Loucy (cell line): ENCODE results near the gene KIF23.

Source experiments
- H2AFZ ChIP-seq: fragments of 200-600 bp; sonication (generic); 2 replicates; pipeline ENCODE4 v1.6.0; 2016; ENCODE audit warnings: antibody characterized with exemption, mild to moderate bottlenecking, low read length, moderate library complexity
- H3F3A ChIP-seq: fragments of 200-600 bp; 2 replicates; pipeline ENCODE4 v1.6.0; 2016; ENCODE audit warnings: antibody characterized with exemption, low read depth, mild to moderate bottlenecking
- H3K27me3 ChIP-seq: fragments of 200-600 bp; sonication (generic); 2 replicates; pipeline ENCODE4 v1.6.1; 2014; ENCODE audit warnings: low read length, mild to moderate bottlenecking; ENCODE audit not compliant: insufficient read depth, poor library complexity, severe bottlenecking
- H3K36me3 ChIP-seq: fragments of 200-600 bp; sonication (generic); 2 replicates; pipeline ENCODE4 v1.6.1; 2016; ENCODE audit warnings: low read length; ENCODE audit not compliant: insufficient read depth
- H3K4me1 ChIP-seq: fragments of 200-600 bp; sonication (generic); 2 replicates; pipeline ENCODE4 v1.5.1; 2014; ENCODE audit warnings: low read length, mild to moderate bottlenecking; ENCODE audit not compliant: insufficient read depth, poor library complexity, severe bottlenecking
- H3K4me2 ChIP-seq: fragments of 200-600 bp; sonication (generic); 2 replicates; pipeline ENCODE4 v1.6.0; 2014; ENCODE audit warnings: antibody characterized with exemption, low read length, low read depth, mild to moderate bottlenecking; ENCODE audit not compliant: poor library complexity, severe bottlenecking
- H3K4me3 ChIP-seq: fragments of 200-600 bp; sonication (generic); 2 replicates; pipeline ENCODE4 v1.5.1; 2014; ENCODE audit warnings: low read length, mild to moderate bottlenecking, mixed read lengths; ENCODE audit not compliant: poor library complexity, severe bottlenecking
- H3K79me2 ChIP-seq: fragments of 200-600 bp; sonication (generic); 2 replicates; pipeline ENCODE4 v1.6.1; 2014; ENCODE audit warnings: low read length; ENCODE audit not compliant: insufficient read depth
- H3K9ac ChIP-seq: fragments of 200-600 bp; sonication (generic); 2 replicates; pipeline ENCODE4 v1.6.0; 2014; ENCODE audit warnings: mild to moderate bottlenecking, low read depth, low read length, moderate library complexity; ENCODE audit not compliant: poor library complexity, severe bottlenecking
- H3K9me2 ChIP-seq: fragments of 200-600 bp; sonication (generic); replicated peaks from 2 replicates; pipeline ENCODE4 v1.6.1; 2016; ENCODE audit warnings: low read depth, low read length, mixed read lengths
- H3K9me3 ChIP-seq: fragments of 200-600 bp; sonication (generic); 2 replicates; pipeline ENCODE4 v1.6.1; 2014; ENCODE audit warnings: mild to moderate bottlenecking, antibody characterized with exemption, low read length, low read depth; ENCODE audit not compliant: insufficient read depth
- H4K20me1 ChIP-seq: fragments of 200-600 bp; sonication (generic); 2 replicates; pipeline ENCODE4 v1.6.0; 2014; ENCODE audit warnings: antibody characterized with exemption, low read length, mild to moderate bottlenecking; ENCODE audit not compliant: insufficient read depth, poor library complexity, severe bottlenecking
- EZH2phosphoT487 ChIP-seq: fragments of 200-600 bp; IDR thresholded peaks from 2 replicates; pipeline ENCODE4 v1.6.1; 2018; ENCODE audit warnings: antibody characterized with exemption, mild to moderate bottlenecking, moderate library complexity, borderline replicate concordance
- TF ChIP-seq, protein P1 (sequence below): fragments of 200-600 bp; sonication (generic); conservative IDR thresholded peaks from 2 replicates; pipeline ENCODE4 v1.5.1; 2014; ENCODE audit warnings: mild to moderate bottlenecking, antibody characterized with exemption, low read length

Gene KIF23

DNA sequence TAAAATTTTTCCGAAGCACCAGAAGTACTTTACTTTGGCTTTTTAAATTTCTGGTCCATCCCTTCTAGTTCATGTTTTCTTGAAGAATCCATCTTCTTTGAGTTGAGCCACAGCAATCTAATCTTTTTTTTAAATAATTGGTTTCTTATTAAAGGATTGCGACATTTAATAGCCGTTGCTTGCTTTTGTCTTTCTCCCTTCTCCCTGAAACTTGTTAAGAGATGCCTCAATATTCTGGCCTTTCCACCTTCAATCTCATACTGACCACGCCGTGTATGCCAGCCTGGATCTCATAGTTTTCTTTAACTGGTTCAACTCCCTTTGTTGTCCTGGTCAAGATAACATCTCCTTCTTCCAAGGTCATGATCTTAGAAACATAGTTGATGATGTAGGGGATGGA is 20.1 kb downstream of the KIF23 start:
- peaks cover 92% of the 10 kb centered on the region for H3K36me3 ChIP-seq
- H3F3A ChIP-seq: no peaks in the 10 kb centered on the region
- TF ChIP-seq, protein P1, sequence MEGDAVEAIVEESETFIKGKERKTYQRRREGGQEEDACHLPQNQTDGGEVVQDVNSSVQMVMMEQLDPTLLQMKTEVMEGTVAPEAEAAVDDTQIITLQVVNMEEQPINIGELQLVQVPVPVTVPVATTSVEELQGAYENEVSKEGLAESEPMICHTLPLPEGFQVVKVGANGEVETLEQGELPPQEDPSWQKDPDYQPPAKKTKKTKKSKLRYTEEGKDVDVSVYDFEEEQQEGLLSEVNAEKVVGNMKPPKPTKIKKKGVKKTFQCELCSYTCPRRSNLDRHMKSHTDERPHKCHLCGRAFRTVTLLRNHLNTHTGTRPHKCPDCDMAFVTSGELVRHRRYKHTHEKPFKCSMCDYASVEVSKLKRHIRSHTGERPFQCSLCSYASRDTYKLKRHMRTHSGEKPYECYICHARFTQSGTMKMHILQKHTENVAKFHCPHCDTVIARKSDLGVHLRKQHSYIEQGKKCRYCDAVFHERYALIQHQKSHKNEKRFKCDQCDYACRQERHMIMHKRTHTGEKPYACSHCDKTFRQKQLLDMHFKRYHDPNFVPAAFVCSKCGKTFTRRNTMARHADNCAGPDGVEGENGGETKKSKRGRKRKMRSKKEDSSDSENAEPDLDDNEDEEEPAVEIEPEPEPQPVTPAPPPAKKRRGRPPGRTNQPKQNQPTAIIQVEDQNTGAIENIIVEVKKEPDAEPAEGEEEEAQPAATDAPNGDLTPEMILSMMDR: no peak
- TF ChIP-seq EZH2phosphoT487: no peak
- H3K4me1 ChIP-seq: no peaks in the 10 kb centered on the region
- peaks cover 12% of the 10 kb centered on the region for H3K79me2 ChIP-seq
- H3K9ac ChIP-seq: no peak overlapping the region
- H3K9me2 ChIP-seq: no peaks in the 10 kb centered on the region
- no peaks in the 10 kb centered on the region for H3K27me3 ChIP-seq
- no peak overlapping the region for H3K4me3 ChIP-seq
- no peak overlapping the region for H2AFZ ChIP-seq
- no peaks in the 10 kb centered on the region for H3K9me3 ChIP-seq
- peaks cover 4% of the 10 kb centered on the region for H4K20me1 ChIP-seq
- H3K4me2 ChIP-seq: no peak overlapping the region

DNA sequence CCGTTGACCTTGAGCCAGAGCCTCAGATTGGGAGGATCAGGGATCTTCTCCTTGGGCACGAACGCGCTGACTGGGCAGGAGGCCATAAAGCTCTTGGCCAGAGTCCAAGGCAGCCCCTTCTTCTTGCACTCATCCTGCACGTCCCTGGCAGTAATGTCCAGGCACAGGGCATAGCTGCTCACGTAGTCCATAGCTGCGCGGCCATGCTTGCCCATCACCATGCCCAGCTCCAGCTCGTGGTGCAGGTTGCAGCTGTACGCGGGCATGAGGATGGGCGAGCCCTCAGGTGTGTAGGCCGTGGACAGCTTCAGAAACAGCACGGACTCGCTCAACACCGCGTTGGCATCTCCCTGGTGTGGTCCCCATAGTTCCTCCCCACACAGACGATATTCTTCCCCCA is 20.5 kb downstream of the KIF23 start:
- peaks cover 92% of the 10 kb centered on the region for H3K36me3 ChIP-seq
- H3K79me2 ChIP-seq: peaks cover 12% of the 10 kb centered on the region
- no peaks in the 10 kb centered on the region for H3F3A ChIP-seq
- H3K9me3 ChIP-seq: no peaks in the 10 kb centered on the region
- H3K4me1 ChIP-seq: no peaks in the 10 kb centered on the region
- no peaks in the 10 kb centered on the region for H3K9me2 ChIP-seq
- peaks cover 4% of the 10 kb centered on the region for H4K20me1 ChIP-seq
- no peak overlapping the region for H3K4me3 ChIP-seq
- no peak overlapping the region for H3K4me2 ChIP-seq
- H3K9ac ChIP-seq: no peak overlapping the region
- no peaks in the 10 kb centered on the region for H3K27me3 ChIP-seq
- no peak overlapping the region for H2AFZ ChIP-seq
- TF ChIP-seq, protein P1: no peak
- no peak for TF ChIP-seq EZH2phosphoT487

GRCh38 chr15:69435985-69436384 is 21.8 kb downstream of the KIF23 start:
- Histone ChIP-seq H3K4me1 (no peaks in the 10 kb centered on the region), H2AFZ (no peak overlapping the region), H3K79me2 (peaks cover 12% of the 10 kb centered on the region), H4K20me1 (peaks cover 4% of the 10 kb centered on the region), H3K4me3 (no peak overlapping the region), H3K27me3 (no peaks in the 10 kb centered on the region), H3K9me2 (no peaks in the 10 kb centered on the region), H3K9ac (no peak overlapping the region), H3K36me3 (peaks cover 91% of the 10 kb centered on the region), H3F3A (no peaks in the 10 kb centered on the region), H3K9me3 (no peaks in the 10 kb centered on the region), H3K4me2 (no peak overlapping the region)
- no peak for TF ChIP-seq EZH2phosphoT487
- TF ChIP-seq, protein P1: no peak
